ENCODE results near the gene PSMB4.

DNA sequence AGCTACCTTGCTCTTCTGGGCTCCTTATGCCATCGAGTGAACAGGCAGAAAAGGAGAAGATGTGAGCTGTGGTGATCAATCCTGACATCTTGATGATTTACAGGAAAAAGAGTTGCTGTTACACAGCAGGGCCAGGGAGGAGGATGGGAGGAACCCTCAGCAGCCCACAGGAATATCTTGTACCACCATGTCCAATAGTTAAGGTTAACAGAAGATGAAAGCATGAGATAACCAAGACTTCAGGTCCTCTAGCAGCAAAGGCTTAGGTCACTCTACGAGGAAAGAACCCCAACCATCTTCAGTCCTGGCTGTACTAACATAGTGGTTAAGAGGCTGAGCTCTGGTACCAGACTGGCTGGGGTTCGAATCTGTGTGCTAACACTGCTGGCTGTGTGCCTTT lies 14.8 kb upstream of the PSMB4 start:
- TF ChIP-seq ZNF565 (CRISPR knock-in tag; conservative IDR thresholded peaks at IDR 0.05; ENCODE audit: low read depth) (no peak), SNAI2 (CRISPR knock-in tag; IDR thresholded peaks at IDR 0.05) (no peak), ISL1 (CRISPR knock-in tag; IDR thresholded peaks at IDR 0.05) (no peak), PATZ1 (CRISPR knock-in tag; IDR thresholded peaks at IDR 0.05; ENCODE audit: borderline replicate concordance) (no peak), ZFP3 (CRISPR knock-in tag; IDR thresholded peaks at IDR 0.05) (no peak)
- TF ChIP-seq, protein P1, sequence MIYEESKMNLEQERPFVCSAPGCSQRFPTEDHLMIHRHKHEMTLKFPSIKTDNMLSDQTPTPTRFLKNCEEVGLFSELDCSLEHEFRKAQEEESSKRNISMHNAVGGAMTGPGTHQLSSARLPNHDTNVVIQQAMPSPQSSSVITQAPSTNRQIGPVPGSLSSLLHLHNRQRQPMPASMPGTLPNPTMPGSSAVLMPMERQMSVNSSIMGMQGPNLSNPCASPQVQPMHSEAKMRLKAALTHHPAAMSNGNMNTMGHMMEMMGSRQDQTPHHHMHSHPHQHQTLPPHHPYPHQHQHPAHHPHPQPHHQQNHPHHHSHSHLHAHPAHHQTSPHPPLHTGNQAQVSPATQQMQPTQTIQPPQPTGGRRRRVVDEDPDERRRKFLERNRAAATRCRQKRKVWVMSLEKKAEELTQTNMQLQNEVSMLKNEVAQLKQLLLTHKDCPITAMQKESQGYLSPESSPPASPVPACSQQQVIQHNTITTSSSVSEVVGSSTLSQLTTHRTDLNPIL (CRISPR knock-in tag; IDR thresholded peaks at IDR 0.05; ENCODE audit: low read depth), result no peak
